Measurements from ENCODE around the gene KEAP1.

The KEAP1 gene

GRCh38 chr19:10510301-10510802 is 7.2 kb upstream of the KEAP1 start:
- H2BK5ac ChIP-seq (ENCODE audit: low read depth, low read length, poor library complexity, severe bottlenecking): no peak overlapping the region
- H4K91ac ChIP-seq (ENCODE audit: low read length): no peak overlapping the region
- H3K14ac ChIP-seq (ENCODE audit: low read length in 2 of 2): no peak overlapping the region
- no peak overlapping the region for H3K4me3 ChIP-seq (ENCODE audit: insufficient read depth in 1 of 2, low read depth in 1 of 2, low read length in 2 of 2)
- H3K4me1 ChIP-seq (ENCODE audit: control insufficient read depth, insufficient read depth, low read depth, low read length): peaks cover 7% of the 10 kb centered on the region
- H2AK5ac ChIP-seq (ENCODE audit: low read length, severe bottlenecking): no peak overlapping the region
- no peak overlapping the region for H3K9ac ChIP-seq (ENCODE audit: low read length)
- DNase-seq: no peak
- H2BK12ac ChIP-seq (ENCODE audit: low read length in 2 of 2): no peak overlapping the region
- no peak overlapping the region for H3K23ac ChIP-seq (ENCODE audit: low read length in 2 of 2)
- H3K4me2 ChIP-seq (ENCODE audit: low read length, poor library complexity, severe bottlenecking): peak overlapping the region; percentile 38
- no peak overlapping the region for H2BK15ac ChIP-seq (ENCODE audit: low read depth, poor library complexity, severe bottlenecking)
- peak overlapping the region; percentile 35 for H4K8ac ChIP-seq (ENCODE audit: low read length)
- peaks cover 0 to 36% of the 10 kb centered on the region in 2 experiments for H3K27me3 ChIP-seq (ENCODE audit: control insufficient read depth in 1 of 2, insufficient read depth in 1 of 2, low read length in 2 of 2)
- peaks cover 0 to 12% of the 10 kb centered on the region in 2 experiments for H3K36me3 ChIP-seq (ENCODE audit: control insufficient read depth in 1 of 2, insufficient read depth in 2 of 2, low read depth in 1 of 2, low read length in 2 of 2)
- H2BK120ac ChIP-seq (ENCODE audit: low read depth, low read length): no peak overlapping the region
- no peak overlapping the region for H3K27ac ChIP-seq (ENCODE audit: low read length, poor library complexity, severe bottlenecking)
- no peak overlapping the region for H3K18ac ChIP-seq (ENCODE audit: low read depth in 1 of 2, low read length in 2 of 2)
- H3K79me1 ChIP-seq (replicated peaks; ENCODE audit: low read length, poor library complexity, severe bottlenecking): no peaks in the 10 kb centered on the region
- no peak overlapping the region for H2AFZ ChIP-seq (ENCODE audit: low read depth, low read length)
- 16% methylated on average over 15 of the region's 15 CpGs for WGBS
- no peaks in the 10 kb centered on the region for H3K9me3 ChIP-seq (ENCODE audit: control insufficient read depth, low read length)
- no peak overlapping the region for H3K4ac ChIP-seq (ENCODE audit: low read depth in 1 of 2, low read length in 2 of 2)

GRCh38 chr19:10508707-10509106 is 5.6 kb upstream of the KEAP1 start:
- peaks cover 7% of the 10 kb centered on the region for H3K4me1 ChIP-seq (ENCODE audit: control insufficient read depth, insufficient read depth, low read depth, low read length)
- DNase-seq: no peak
- no peak overlapping the region for H2BK12ac ChIP-seq (ENCODE audit: low read length in 2 of 2)
- WGBS: 76% methylated on average over 3 of the region's 3 CpGs
- H3K4me3 ChIP-seq (ENCODE audit: insufficient read depth in 1 of 2, low read depth in 1 of 2, low read length in 2 of 2): no peak overlapping the region
- H3K4ac ChIP-seq (ENCODE audit: low read depth in 1 of 2, low read length in 2 of 2): no peak overlapping the region
- no peak overlapping the region for H3K27ac ChIP-seq (ENCODE audit: low read length, poor library complexity, severe bottlenecking)
- H3K23ac ChIP-seq (ENCODE audit: low read length in 2 of 2): no peak overlapping the region
- peaks cover 0 to 20% of the 10 kb centered on the region in 2 experiments for H3K27me3 ChIP-seq (ENCODE audit: control insufficient read depth in 1 of 2, insufficient read depth in 1 of 2, low read length in 2 of 2)
- no peaks in the 10 kb centered on the region for H3K9me3 ChIP-seq (ENCODE audit: control insufficient read depth, low read length)
- H2AFZ ChIP-seq (ENCODE audit: low read depth, low read length): no peak overlapping the region
- no peak overlapping the region for H2BK15ac ChIP-seq (ENCODE audit: low read depth, poor library complexity, severe bottlenecking)
- H2BK120ac ChIP-seq (ENCODE audit: low read depth, low read length): no peak overlapping the region
- H3K14ac ChIP-seq (ENCODE audit: low read length in 2 of 2): no peak overlapping the region
- no peaks in the 10 kb centered on the region for H3K79me1 ChIP-seq (replicated peaks; ENCODE audit: low read length, poor library complexity, severe bottlenecking)
- no peak overlapping the region for H3K9ac ChIP-seq (ENCODE audit: low read length)
- no peak overlapping the region for H4K8ac ChIP-seq (ENCODE audit: low read length)
- H2AK5ac ChIP-seq (ENCODE audit: low read length, severe bottlenecking): no peak overlapping the region
- peaks cover 0 to under 1% of the 10 kb centered on the region in 2 experiments for H3K36me3 ChIP-seq (ENCODE audit: control insufficient read depth in 1 of 2, insufficient read depth in 2 of 2, low read depth in 1 of 2, low read length in 2 of 2)
- H4K91ac ChIP-seq (ENCODE audit: low read length): no peak overlapping the region
- H2BK5ac ChIP-seq (ENCODE audit: low read depth, low read length, poor library complexity, severe bottlenecking): no peak overlapping the region
- no peak overlapping the region for H3K18ac ChIP-seq (ENCODE audit: low read depth in 1 of 2, low read length in 2 of 2)
- no peak overlapping the region for H3K4me2 ChIP-seq (ENCODE audit: low read length, poor library complexity, severe bottlenecking)

- H3K9me3 ChIP-seq (ENCODE audit: control insufficient read depth, low read length): no peaks in the 10 kb centered on the region
- H3K18ac ChIP-seq (ENCODE audit: low read depth in 1 of 2, low read length in 2 of 2): no peak overlapping the region
- H3K4ac ChIP-seq (ENCODE audit: low read depth in 1 of 2, low read length in 2 of 2): no peak overlapping the region
- 95% methylated on average over 15 of the region's 16 CpGs for WGBS
- no peak overlapping the region for H3K9ac ChIP-seq (ENCODE audit: low read length)
- no peak overlapping the region for H2BK12ac ChIP-seq (ENCODE audit: low read length in 2 of 2)
- H3K36me3 ChIP-seq (ENCODE audit: control insufficient read depth in 1 of 2, insufficient read depth in 2 of 2, low read depth in 1 of 2, low read length in 2 of 2): no peaks in the 10 kb centered on the region
- H2AK5ac ChIP-seq (ENCODE audit: low read length, severe bottlenecking): no peak overlapping the region
- H3K27ac ChIP-seq (ENCODE audit: low read length, poor library complexity, severe bottlenecking): no peak overlapping the region
- no peak overlapping the region for H3K23ac ChIP-seq (ENCODE audit: low read length in 2 of 2)
- H3K14ac ChIP-seq (ENCODE audit: low read length in 2 of 2): no peak overlapping the region
- no peak overlapping the region for H3K4me2 ChIP-seq (ENCODE audit: low read length, poor library complexity, severe bottlenecking)
- H2AFZ ChIP-seq (ENCODE audit: low read depth, low read length): no peak overlapping the region
- H2BK15ac ChIP-seq (ENCODE audit: low read depth, poor library complexity, severe bottlenecking): no peak overlapping the region
- H2BK120ac ChIP-seq (ENCODE audit: low read depth, low read length): no peak overlapping the region
- no peak overlapping the region for H4K8ac ChIP-seq (ENCODE audit: low read length)
- DNase-seq: no peak
- H4K91ac ChIP-seq (ENCODE audit: low read length): no peak overlapping the region
- no peak overlapping the region for H3K4me3 ChIP-seq (ENCODE audit: insufficient read depth in 1 of 2, low read depth in 1 of 2, low read length in 2 of 2)
- H3K79me1 ChIP-seq (replicated peaks; ENCODE audit: low read length, poor library complexity, severe bottlenecking): no peaks in the 10 kb centered on the region
- H2BK5ac ChIP-seq (ENCODE audit: low read depth, low read length, poor library complexity, severe bottlenecking): no peak overlapping the region
- H3K27me3 ChIP-seq (ENCODE audit: control insufficient read depth in 1 of 2, insufficient read depth in 1 of 2, low read length in 2 of 2): peaks cover 0 to 13% of the 10 kb centered on the region in 2 experiments
- peaks cover 12% of the 10 kb centered on the region for H3K4me1 ChIP-seq (ENCODE audit: control insufficient read depth, insufficient read depth, low read depth, low read length)
These were observed 4.9 kb upstream of the KEAP1 start for GRCh38 chr19:10508036-10508435.

- Histone ChIP-seq H2AFZ (ENCODE audit: low read depth, low read length) (peak overlapping the region; percentile 77), H3K9me3 (ENCODE audit: control insufficient read depth, low read length) (no peaks in the 10 kb centered on the region), H4K8ac (ENCODE audit: low read length) (no peak overlapping the region), H3K79me1 (replicated peaks; ENCODE audit: low read length, poor library complexity, severe bottlenecking) (no peaks in the 10 kb centered on the region), H3K36me3 (ENCODE audit: control insufficient read depth in 1 of 2, insufficient read depth in 2 of 2, low read depth in 1 of 2, low read length in 2 of 2) (no peaks in the 10 kb centered on the region), H3K4me2 (ENCODE audit: low read length, poor library complexity, severe bottlenecking) (no peak overlapping the region), H3K23ac (ENCODE audit: low read length in 2 of 2) (no peak overlapping the region), H3K14ac (ENCODE audit: low read length in 2 of 2) (no peak overlapping the region), H4K91ac (ENCODE audit: low read length) (no peak overlapping the region), H3K27ac (ENCODE audit: low read length, poor library complexity, severe bottlenecking) (no peak overlapping the region), H3K18ac (ENCODE audit: low read depth in 1 of 2, low read length in 2 of 2) (no peak overlapping the region), H2BK15ac (ENCODE audit: low read depth, poor library complexity, severe bottlenecking) (no peak overlapping the region), H2BK120ac (ENCODE audit: low read depth, low read length) (no peak overlapping the region), H2BK5ac (ENCODE audit: low read depth, low read length, poor library complexity, severe bottlenecking) (no peak overlapping the region), H3K4ac (ENCODE audit: low read depth in 1 of 2, low read length in 2 of 2) (no peak overlapping the region), H3K27me3 (ENCODE audit: control insufficient read depth in 1 of 2, insufficient read depth in 1 of 2, low read length in 2 of 2) (peaks cover 0 to 2% of the 10 kb centered on the region in 2 experiments), H2BK12ac (ENCODE audit: low read length in 2 of 2) (no peak overlapping the region), H2AK5ac (ENCODE audit: low read length, severe bottlenecking) (no peak overlapping the region), H3K4me3 (ENCODE audit: insufficient read depth in 1 of 2, low read depth in 1 of 2, low read length in 2 of 2) (no peak overlapping the region), H3K9ac (ENCODE audit: low read length) (peak overlapping the region; percentile 26), H3K4me1 (ENCODE audit: control insufficient read depth, insufficient read depth, low read depth, low read length) (peaks cover 13% of the 10 kb centered on the region)
- DNase-seq: peak; percentile 70
- 31% methylated on average over 16 of the region's 17 CpGs for WGBS
These were observed 2.5 kb upstream of the KEAP1 start for GRCh38 chr19:10505583-10506229.
